C4-2B (cell line): ENCODE results near the gene UPK1A.

ENCODE experiments used
- ZFX ChIP-seq: fragments of 450-650 bp; IDR thresholded peaks from 2 replicates; pipeline ENCODE4 v1.6.1; 2017
- TF ChIP-seq, protein P1 (sequence below): fragments of 450-650 bp; conservative IDR thresholded peaks from 2 replicates; pipeline ENCODE4 v1.5.1; 2017; ENCODE audit warnings: mild to moderate bottlenecking

DNA sequence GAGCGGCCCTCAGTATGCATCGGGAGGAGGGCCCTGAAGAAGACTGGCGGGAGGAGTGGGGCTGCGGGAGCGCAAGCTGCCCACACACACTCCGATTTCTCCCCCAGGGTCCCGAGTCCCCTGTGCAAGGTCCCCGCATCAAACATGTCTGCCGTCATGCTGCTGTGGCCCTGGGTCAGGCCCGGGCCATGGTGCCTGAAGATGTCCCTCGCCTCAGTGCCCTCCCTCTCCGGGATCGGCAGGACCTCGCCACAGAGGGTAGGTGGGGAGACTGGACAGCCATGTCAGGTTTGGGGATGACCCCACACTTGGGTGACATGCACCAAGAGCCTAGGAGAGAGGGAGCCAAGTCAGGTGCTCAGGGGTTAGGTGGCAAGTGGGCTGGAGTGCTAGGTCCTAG, 56.1 kb downstream of the UPK1A start:
- TF ChIP-seq, protein P1, sequence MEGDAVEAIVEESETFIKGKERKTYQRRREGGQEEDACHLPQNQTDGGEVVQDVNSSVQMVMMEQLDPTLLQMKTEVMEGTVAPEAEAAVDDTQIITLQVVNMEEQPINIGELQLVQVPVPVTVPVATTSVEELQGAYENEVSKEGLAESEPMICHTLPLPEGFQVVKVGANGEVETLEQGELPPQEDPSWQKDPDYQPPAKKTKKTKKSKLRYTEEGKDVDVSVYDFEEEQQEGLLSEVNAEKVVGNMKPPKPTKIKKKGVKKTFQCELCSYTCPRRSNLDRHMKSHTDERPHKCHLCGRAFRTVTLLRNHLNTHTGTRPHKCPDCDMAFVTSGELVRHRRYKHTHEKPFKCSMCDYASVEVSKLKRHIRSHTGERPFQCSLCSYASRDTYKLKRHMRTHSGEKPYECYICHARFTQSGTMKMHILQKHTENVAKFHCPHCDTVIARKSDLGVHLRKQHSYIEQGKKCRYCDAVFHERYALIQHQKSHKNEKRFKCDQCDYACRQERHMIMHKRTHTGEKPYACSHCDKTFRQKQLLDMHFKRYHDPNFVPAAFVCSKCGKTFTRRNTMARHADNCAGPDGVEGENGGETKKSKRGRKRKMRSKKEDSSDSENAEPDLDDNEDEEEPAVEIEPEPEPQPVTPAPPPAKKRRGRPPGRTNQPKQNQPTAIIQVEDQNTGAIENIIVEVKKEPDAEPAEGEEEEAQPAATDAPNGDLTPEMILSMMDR, result no peak
- TF ChIP-seq ZFX, result no peak
